22Rv1 (cell line): ENCODE results near the gene ARHGEF6.

Experiments used
- CTCF ChIP-seq: fragments of 450-650 bp; IDR thresholded peaks from 2 replicates; pipeline ENCODE4 v1.5.1; 2017; ENCODE audit warnings: mild to moderate bottlenecking
- ZFX ChIP-seq: fragments of 450-650 bp; IDR thresholded peaks from 2 replicates; pipeline ENCODE4 v1.6.1; 2017; ENCODE audit warnings: antibody characterized with exemption, borderline replicate concordance

GRCh38 chrX:136728393-136728792 is 52.3 kb downstream of the ARHGEF6 start:
- TF ChIP-seq CTCF (no peak), ZFX (no peak)
